Measurements from ENCODE around the gene RTRAF. TPM values are rescaled to one million over a fixed set of nuclear protein-coding genes. Genes with fewer than 3 reads are reported as not detected.

RTRAF gene
- total and polyA plus RNA-seq, 2 of the 8 experiments (the other 6 are each of a cell fraction or from before 2014, with no cell fraction given) = 149 to 359 TPM

DNA sequence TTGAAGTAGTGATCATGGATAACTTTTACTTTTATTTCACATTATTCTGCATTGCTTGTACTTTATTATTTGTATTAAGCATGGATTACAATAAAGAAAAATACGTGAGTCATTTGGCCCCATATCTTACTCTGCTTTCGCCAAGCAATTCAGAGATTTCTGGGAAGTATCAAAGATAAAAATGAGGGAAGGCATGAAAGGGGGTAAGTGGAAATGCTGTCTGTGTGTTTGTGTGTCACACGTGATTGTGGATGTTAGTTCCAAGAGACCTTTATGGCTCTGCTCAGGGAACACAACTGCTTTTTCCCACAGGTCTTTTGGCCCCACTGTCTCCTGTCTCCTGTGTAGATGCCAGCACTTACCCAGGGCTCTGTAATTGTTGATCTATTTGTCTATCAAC, 69.0 kb downstream of the RTRAF start:
- Histone ChIP-seq H4K5ac (ENCODE audit: insufficient read length, low read depth, low read length) (no peak overlapping the region), H3K36me3 (ENCODE audit: control insufficient read depth in 2 of 4, insufficient read depth in 4 of 4, low read length in 3 of 4) (no peaks in the 10 kb centered on the region), H3K27me3 (replicated peaks in 1 of 4; ENCODE audit: control insufficient read depth in 3 of 4, extremely low read depth in 1 of 4, insufficient read depth in 3 of 4, low read length in 3 of 4) (no peaks in the 10 kb centered on the region; a peak in 1 of 7 replicates), H2BK12ac (ENCODE audit: low read depth, low read length) (no peak overlapping the region), H2AFZ (ENCODE audit: low read length) (no peak overlapping the region), H3K4ac (replicated peaks; ENCODE audit: insufficient read length, low read depth, low read length) (no peak overlapping the region), H3K4me3 (ENCODE audit: extremely low read depth in 1 of 4, insufficient read depth in 2 of 4, low read depth in 3 of 4, low read length in 4 of 4) (no peak overlapping the region), H3K23ac (ENCODE audit: insufficient read length) (no peak overlapping the region), H3K79me1 (ENCODE audit: low read depth, low read length) (no peaks in the 10 kb centered on the region), H2AK5ac (ENCODE audit: low read depth, low read length) (no peak overlapping the region), H3K18ac (ENCODE audit: extremely low read depth, low read length) (no peak overlapping the region), H4K8ac (ENCODE audit: extremely low read depth, insufficient read depth, low read length) (no peak overlapping the region), H3K56ac (replicated peaks; ENCODE audit: insufficient read length, low read depth, low read length) (no peak overlapping the region), H3K4me1 (replicated peaks in 1 of 4; ENCODE audit: control insufficient read depth in 3 of 4, insufficient read depth in 4 of 4, low read length in 3 of 4) (no peaks in the 10 kb centered on the region), H4K91ac (replicated peaks; ENCODE audit: insufficient read length, low read length) (no peak overlapping the region), H2BK120ac (replicated peaks; ENCODE audit: low read depth, low read length) (no peak overlapping the region), H4K20me1 (replicated peaks in 1 of 2; ENCODE audit: control insufficient read depth in 1 of 2, insufficient read depth in 2 of 2, low read length in 2 of 2) (no peaks in the 10 kb centered on the region), H3K9me3 (ENCODE audit: insufficient read depth in 2 of 2, low read depth in 1 of 2, low read length in 1 of 2) (no peaks in the 10 kb centered on the region), H3K4me2 (ENCODE audit: insufficient read depth in 1 of 2, low read depth in 2 of 2, low read length in 2 of 2) (no peak overlapping the region), H2BK5ac (ENCODE audit: low read depth, low read length) (no peak overlapping the region), H3K14ac (ENCODE audit: insufficient read length) (no peak overlapping the region), H3K9ac (replicated peaks in 1 of 4; ENCODE audit: extremely low read depth in 1 of 4, low read depth in 3 of 4, low read length in 3 of 4) (no peak overlapping the region), H2BK15ac (ENCODE audit: low read length) (no peak overlapping the region), H3K79me2 (ENCODE audit: control insufficient read depth in 1 of 2, insufficient read depth in 2 of 2, low read length in 2 of 2) (no peaks in the 10 kb centered on the region), H2BK20ac (ENCODE audit: low read length) (no peak overlapping the region), H3K27ac (ENCODE audit: low read depth, low read length) (no peak overlapping the region), H3K23me2 (ENCODE audit: low read depth, low read length) (no peaks in the 10 kb centered on the region)
- WGBS, 2 experiments (ENCODE audit: extremely low coverage in 1 of 2, insufficient coverage in 1 of 2, insufficient read length in 1 of 2, insufficient replicate concordance in 2 of 2, low coverage in 1 of 2, low lambda C conversion rate in 2 of 2, missing lambda C conversion rate in 1 of 2) = 81% methylated on average over 3 of the region's 3 CpGs; no CpG with 5 or more reads in 1 of the 2 experiments
- ChIA-PET CTCF (ENCODE audit: partially characterized antibody) (interaction anchor here (0.9 to 1.8 kb wide), 3 partner anchors 11 to 14 kb away, joined by 3 to 9 read pairs (median 4); no protein-coding TSS in a partner anchor), POLR2A (ENCODE audit: partially characterized antibody) (no interaction called here)
- no peak for TF ChIP-seq SP1 (IDR thresholded peaks at IDR 0.05; ENCODE audit: low read depth, low read length)
- no peak for TF ChIP-seq SRF (IDR thresholded peaks at IDR 0.05; ENCODE audit: low read depth, low read length)
- no peak for TF ChIP-seq SP2 (IDR thresholded peaks at IDR 0.05; ENCODE audit: low read length)
- no peak for TF ChIP-seq FOSL1 (IDR thresholded peaks at IDR 0.05; ENCODE audit: insufficient read depth, low read depth, low read length)
- no peak for TF ChIP-seq MAFK (IDR thresholded peaks at IDR 0.05; ENCODE audit: low read depth, low read length)
- TF ChIP-seq CBX8 (IDR thresholded peaks at IDR 0.05; ENCODE audit: borderline replicate concordance, low read depth, low read length) = no peak
- TF ChIP-seq, protein P1, sequence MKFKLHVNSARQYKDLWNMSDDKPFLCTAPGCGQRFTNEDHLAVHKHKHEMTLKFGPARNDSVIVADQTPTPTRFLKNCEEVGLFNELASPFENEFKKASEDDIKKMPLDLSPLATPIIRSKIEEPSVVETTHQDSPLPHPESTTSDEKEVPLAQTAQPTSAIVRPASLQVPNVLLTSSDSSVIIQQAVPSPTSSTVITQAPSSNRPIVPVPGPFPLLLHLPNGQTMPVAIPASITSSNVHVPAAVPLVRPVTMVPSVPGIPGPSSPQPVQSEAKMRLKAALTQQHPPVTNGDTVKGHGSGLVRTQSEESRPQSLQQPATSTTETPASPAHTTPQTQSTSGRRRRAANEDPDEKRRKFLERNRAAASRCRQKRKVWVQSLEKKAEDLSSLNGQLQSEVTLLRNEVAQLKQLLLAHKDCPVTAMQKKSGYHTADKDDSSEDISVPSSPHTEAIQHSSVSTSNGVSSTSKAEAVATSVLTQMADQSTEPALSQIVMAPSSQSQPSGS (IDR thresholded peaks at IDR 0.05; ENCODE audit: low read length) = no peak
- TF ChIP-seq RFX5 (IDR thresholded peaks at IDR 0.05; ENCODE audit: borderline replicate concordance, low read depth, low read length) = no peak
- no peak for TF ChIP-seq GABPA (IDR thresholded peaks at IDR 0.05; ENCODE audit: borderline replicate concordance, insufficient read depth, low read length)
- no peak for FAIRE-seq
- DNase-seq (ENCODE audit: low read depth in 1 of 2, low spot score in 2 of 2) = no peak

All from H1 (cell line).